Measurements from ENCODE around the gene XPOT. TPM values are rescaled to one million over a fixed set of nuclear protein-coding genes. Genes with fewer than 3 reads are reported as not detected.

The XPOT gene
- total RNA-seq, 4 donors from 2014 or later: 25.3 to 32.5 (median 29.6) TPM

DNA sequence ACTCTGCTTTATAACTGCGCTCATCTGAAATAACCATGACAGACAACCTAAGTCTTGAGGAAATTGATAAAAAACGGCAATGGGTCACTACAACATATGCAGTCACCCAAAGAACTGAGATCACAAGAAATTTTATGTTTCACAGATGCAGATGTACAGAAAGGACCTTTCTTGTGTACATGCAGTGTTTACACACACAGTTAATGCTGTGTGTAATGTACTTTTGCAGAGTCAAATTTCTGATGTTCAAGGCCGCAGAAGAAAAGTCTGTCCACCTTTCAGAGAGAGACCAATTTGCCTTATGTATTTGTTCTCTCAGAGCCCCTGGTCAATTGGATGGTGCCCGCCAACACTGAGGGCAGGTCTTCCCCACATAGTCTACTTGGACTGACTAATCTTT, 24.8 kb downstream of the XPOT start:
- intact Hi-C loops (cut with DNase I; ENCODE audit: low total_unique reads): no loop called here
- no peak overlapping the region for H3K4me3 ChIP-seq (ENCODE audit: low read depth, poor library complexity, severe bottlenecking)
- WGBS, 2 donors: 84 to 95% methylated on average over 4 of the region's 4 CpGs
- DNase-seq (ENCODE audit: low spot score in 2 of 2): no peak
- TF ChIP-seq POLR2A (IDR thresholded peaks at IDR 0.05): no peak
- TF ChIP-seq, protein P1, sequence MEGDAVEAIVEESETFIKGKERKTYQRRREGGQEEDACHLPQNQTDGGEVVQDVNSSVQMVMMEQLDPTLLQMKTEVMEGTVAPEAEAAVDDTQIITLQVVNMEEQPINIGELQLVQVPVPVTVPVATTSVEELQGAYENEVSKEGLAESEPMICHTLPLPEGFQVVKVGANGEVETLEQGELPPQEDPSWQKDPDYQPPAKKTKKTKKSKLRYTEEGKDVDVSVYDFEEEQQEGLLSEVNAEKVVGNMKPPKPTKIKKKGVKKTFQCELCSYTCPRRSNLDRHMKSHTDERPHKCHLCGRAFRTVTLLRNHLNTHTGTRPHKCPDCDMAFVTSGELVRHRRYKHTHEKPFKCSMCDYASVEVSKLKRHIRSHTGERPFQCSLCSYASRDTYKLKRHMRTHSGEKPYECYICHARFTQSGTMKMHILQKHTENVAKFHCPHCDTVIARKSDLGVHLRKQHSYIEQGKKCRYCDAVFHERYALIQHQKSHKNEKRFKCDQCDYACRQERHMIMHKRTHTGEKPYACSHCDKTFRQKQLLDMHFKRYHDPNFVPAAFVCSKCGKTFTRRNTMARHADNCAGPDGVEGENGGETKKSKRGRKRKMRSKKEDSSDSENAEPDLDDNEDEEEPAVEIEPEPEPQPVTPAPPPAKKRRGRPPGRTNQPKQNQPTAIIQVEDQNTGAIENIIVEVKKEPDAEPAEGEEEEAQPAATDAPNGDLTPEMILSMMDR (IDR thresholded peaks at IDR 0.05): no peak

DNA sequence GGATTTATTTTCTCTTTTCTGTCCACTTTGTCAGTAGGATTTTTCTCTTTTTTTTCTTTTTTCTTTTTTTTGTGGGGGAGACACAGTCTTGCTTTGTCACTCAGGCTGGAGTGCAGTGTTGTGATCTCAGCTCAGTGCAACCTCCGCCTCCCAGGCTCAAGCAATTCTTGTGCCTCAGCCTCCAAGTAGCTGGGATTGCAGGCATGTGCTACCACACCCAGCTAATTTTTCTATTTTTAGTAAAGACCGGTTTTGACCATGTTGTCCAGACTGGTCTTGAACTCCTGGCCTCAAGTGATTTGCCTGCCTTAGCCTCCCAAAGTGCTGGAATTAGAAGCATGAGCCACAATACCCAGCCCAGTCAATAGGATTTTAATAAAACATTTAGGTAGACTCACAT, 26.7 kb downstream of the XPOT start:
- intact Hi-C loops (cut with DNase I; ENCODE audit: low total_unique reads): no loop called here
- DNase-seq (ENCODE audit: low spot score in 2 of 2): no peak
- TF ChIP-seq, protein P1 (IDR thresholded peaks at IDR 0.05): no peak
- TF ChIP-seq POLR2A (IDR thresholded peaks at IDR 0.05): no peak
- no peak overlapping the region for H3K4me3 ChIP-seq (ENCODE audit: low read depth, poor library complexity, severe bottlenecking)
- WGBS, 2 donors: 54 to 57% methylated on average over 2 of the region's 2 CpGs

DNA sequence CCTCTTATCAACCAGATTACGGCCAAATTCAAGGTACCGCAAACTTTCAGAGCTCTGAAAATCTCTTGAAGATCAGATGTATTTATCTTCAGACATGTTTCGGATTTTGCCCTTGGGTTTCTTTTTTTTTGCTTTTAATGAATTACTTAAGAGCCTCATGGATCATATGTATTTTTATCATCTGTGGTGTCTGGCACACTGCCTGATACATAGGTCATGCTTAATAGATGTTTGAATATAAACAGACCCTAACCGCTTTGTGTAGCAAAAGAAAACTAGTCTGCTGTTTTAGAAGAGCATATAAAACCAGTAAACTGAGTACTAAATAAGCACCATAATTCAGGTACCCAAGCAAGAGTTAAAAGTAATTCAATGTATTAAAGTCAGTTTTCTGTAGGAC, 27.6 kb downstream of the XPOT start:
- WGBS, 2 donors: 92 to 93% methylated on average over 4 of the region's 4 CpGs
- no peak overlapping the region for H3K4me3 ChIP-seq (ENCODE audit: low read depth, poor library complexity, severe bottlenecking)
- TF ChIP-seq, protein P1 (IDR thresholded peaks at IDR 0.05): no peak
- no peak for TF ChIP-seq POLR2A (IDR thresholded peaks at IDR 0.05)
- DNase-seq (ENCODE audit: low spot score in 2 of 2): no peak
- intact Hi-C loops (cut with DNase I; ENCODE audit: low total_unique reads): no loop called here

DNA sequence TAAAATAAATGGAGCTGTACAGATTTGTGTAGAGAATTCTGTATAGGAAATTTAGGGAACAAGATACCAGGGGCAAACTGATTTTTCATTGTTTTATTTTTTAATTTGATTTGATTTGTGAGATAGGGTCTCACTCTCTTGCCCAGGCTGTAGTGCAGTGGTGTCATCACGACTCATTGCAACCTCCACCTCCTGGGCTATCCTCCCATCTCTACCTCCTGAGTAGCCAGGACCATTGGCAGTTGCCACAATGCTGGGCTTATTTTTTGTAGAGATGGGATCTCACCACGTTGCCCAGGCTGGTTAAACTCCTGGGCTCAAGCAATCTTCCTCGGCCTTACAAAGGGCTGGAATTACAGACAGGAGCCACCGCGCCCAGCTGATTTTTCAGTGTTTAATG, 29.7 kb downstream of the XPOT start:
- intact Hi-C loops (cut with DNase I; ENCODE audit: low total_unique reads): no loop called here
- TF ChIP-seq, protein P1 (IDR thresholded peaks at IDR 0.05): no peak
- no peak for TF ChIP-seq POLR2A (IDR thresholded peaks at IDR 0.05)
- WGBS, 2 donors: 92% methylated on average over 5 of the region's 5 CpGs
- no peak overlapping the region for H3K4me3 ChIP-seq (ENCODE audit: low read depth, poor library complexity, severe bottlenecking)
- DNase-seq (ENCODE audit: low spot score in 2 of 2): no peak

DNA sequence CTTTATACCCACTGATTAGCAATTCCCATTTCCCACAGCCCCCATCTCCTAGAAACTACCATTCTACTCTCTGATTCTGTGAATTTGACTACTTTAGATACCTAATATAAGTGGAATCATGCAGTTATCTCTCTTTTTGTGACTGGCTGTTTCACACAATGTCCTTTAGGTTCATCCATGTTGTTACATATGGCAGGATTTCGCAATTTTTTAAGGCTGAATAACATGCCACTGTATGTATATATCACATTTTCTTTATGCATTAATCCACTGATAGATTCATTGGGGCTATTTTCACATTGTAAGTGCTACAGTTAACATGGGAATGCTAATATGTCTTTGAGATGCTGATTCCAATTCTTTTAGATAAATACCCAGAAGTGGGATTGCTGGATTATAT, 35.9 kb downstream of the XPOT start:
- 91 to 94% methylated on average over 1 of the region's 1 CpG for WGBS, 2 donors
- intact Hi-C loops (cut with DNase I; ENCODE audit: low total_unique reads): no loop called here
- no peak for DNase-seq (ENCODE audit: low spot score in 2 of 2)
- no peak overlapping the region for H3K4me3 ChIP-seq (ENCODE audit: low read depth, poor library complexity, severe bottlenecking)
- TF ChIP-seq, protein P1 (IDR thresholded peaks at IDR 0.05): no peak
- no peak for TF ChIP-seq POLR2A (IDR thresholded peaks at IDR 0.05)

DNA sequence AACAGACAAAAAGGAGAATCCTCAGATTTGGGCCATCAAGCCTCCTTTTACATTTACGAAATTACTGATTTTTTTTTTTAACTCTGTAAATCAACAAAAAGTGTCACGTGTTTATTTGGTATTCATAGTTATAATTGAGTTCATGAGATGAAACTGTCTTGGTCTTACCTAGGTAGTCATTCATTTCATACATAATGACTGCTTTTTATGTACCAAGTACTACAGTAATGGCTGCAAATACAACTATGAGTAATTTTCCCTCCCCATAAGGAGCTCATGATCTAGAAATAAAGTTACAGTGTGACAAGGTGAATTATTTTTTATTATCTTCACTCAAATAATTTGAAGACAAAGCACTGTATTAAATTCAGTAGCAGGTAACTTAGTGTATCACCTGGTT, 41.3 kb downstream of the XPOT start:
- WGBS, 2 donors: 89 to 94% methylated on average over 2 of the region's 2 CpGs
- TF ChIP-seq, protein P1 (IDR thresholded peaks at IDR 0.05): no peak
- no peak for TF ChIP-seq POLR2A (IDR thresholded peaks at IDR 0.05)
- DNase-seq (ENCODE audit: low spot score in 2 of 2): no peak
- H3K4me3 ChIP-seq (ENCODE audit: low read depth, poor library complexity, severe bottlenecking): no peak overlapping the region
- intact Hi-C loops (cut with DNase I; ENCODE audit: low total_unique reads): no loop called here

Measured in lower leg skin (tissue), 4 donors.